HG02870 (cell line): ENCODE measurements around the gene GPR25.
"Not testable (repeated sequence)": the region's sequence is repeated elsewhere in the genome, so short reads cannot be mapped to it uniquely, and the experiment has no call there.

ENCODE experiments used
- ATAC-seq: cut with Tn5 transposase; IDR thresholded peaks from one replicate; pipeline ENCODE4 v1.9.1; 2021; ENCODE audit warnings: mild to moderate bottlenecking, moderate library complexity; ENCODE audit not compliant: unreplicated experiment

GPR25 gene

GRCh38 chr1:200909071-200909470 is 36.3 kb downstream of the GPR25 start:
- ATAC-seq: no peak

- ATAC-seq: no peak
Measured at GRCh38 chr1:200909757-200910239, 37.0 kb downstream of the GPR25 start.

GRCh38 chr1:200911361-200911760 is 38.6 kb downstream of the GPR25 start:
- no peak for ATAC-seq

GRCh38 chr1:200911936-200912335 is 39.2 kb downstream of the GPR25 start:
- ATAC-seq: not testable (repeated sequence)

- ATAC-seq: no peak
Measured at GRCh38 chr1:200912737-200913407, 40.1 kb downstream of the GPR25 start.

GRCh38 chr1:200916152-200916551 is 43.4 kb downstream of the GPR25 start:
- ATAC-seq: no peak

GRCh38 chr1:200916681-200917080 is 43.9 kb downstream of the GPR25 start:
- no peak for ATAC-seq

GRCh38 chr1:200917291-200917817 is 44.6 kb downstream of the GPR25 start:
- no peak for ATAC-seq

- no peak for ATAC-seq
Measured at GRCh38 chr1:200918006-200918405, 45.2 kb downstream of the GPR25 start.

GRCh38 chr1:200919386-200919785 is 46.6 kb downstream of the GPR25 start:
- no peak for ATAC-seq

- no peak for ATAC-seq
Measured at GRCh38 chr1:200921571-200922110, 48.9 kb downstream of the GPR25 start.

- ATAC-seq: no peak
Measured at GRCh38 chr1:200922406-200922805, 49.6 kb downstream of the GPR25 start.

GRCh38 chr1:200923601-200924000 is 50.8 kb downstream of the GPR25 start:
- ATAC-seq: no peak
